HFF-Myc (cell line): ENCODE results near the gene PHF13.

ENCODE experiments used
- DNase-seq: peaks from one replicate; pipeline ENCODE4 v3.0.0-alpha.2; 2011; ENCODE audit warnings: low read depth; ENCODE audit errors: extremely low read depth
- H3K4me3 ChIP-seq: replicated peaks from 2 replicates; pipeline ENCODE4 v1.5.1; 2011; ENCODE audit warnings: low read depth, mild to moderate bottlenecking, control low read depth, low read length
- CTCF ChIP-seq: IDR thresholded peaks from 2 replicates; pipeline ENCODE4 v1.5.1; 2012; ENCODE audit warnings: mild to moderate bottlenecking, low read depth, low read length, control low read depth; ENCODE audit errors: missing control alignments

PHF13 gene

DNA sequence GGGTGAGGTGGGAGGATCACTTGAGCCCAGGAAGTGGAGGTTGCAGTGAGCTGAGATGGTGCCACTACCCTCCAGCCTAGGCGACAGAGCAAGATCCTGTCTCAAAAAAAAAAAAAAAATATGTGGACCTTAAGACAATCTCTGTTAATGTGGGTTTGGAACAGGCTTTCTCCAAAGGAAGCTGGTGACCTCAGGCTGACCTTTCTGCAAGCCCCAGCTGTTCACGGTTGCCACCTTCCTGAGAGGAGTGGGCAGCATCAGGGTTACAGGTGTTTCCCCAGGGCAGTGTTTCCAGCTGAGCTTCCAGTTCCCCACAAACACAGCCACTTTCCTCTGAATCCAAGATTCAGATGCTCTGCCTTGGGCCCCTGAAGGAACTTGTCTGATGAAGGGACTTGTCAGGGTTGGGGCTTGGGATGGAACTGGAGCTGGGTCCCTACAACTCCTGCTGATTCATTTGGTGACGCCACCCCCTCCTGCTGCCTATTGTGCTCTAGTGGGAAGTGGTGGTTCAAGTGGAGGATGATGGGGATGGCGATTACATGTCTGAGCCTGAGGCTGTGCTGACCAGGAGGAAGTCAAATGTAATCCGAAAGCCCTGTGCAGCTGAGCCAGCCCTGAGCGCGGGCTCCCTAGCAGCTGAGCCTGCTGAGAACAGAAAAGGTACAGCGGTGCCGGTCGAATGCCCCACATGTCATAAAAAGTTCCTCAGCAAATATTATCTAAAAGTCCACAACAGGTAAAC lies 31.8 kb upstream of the PHF13 start:
- no peak for DNase-seq
- TF ChIP-seq CTCF = no peak
- H3K4me3 ChIP-seq = peak overlapping the region; percentile 70; the same call in 1 of the 2 replicates

- TF ChIP-seq CTCF = no peak
- no peak overlapping the region; the same call in 1 of the 2 replicates for H3K4me3 ChIP-seq
- DNase-seq = no peak
These were observed 31.2 kb upstream of the PHF13 start for GRCh38 chr1:6582370-6582769.

DNA sequence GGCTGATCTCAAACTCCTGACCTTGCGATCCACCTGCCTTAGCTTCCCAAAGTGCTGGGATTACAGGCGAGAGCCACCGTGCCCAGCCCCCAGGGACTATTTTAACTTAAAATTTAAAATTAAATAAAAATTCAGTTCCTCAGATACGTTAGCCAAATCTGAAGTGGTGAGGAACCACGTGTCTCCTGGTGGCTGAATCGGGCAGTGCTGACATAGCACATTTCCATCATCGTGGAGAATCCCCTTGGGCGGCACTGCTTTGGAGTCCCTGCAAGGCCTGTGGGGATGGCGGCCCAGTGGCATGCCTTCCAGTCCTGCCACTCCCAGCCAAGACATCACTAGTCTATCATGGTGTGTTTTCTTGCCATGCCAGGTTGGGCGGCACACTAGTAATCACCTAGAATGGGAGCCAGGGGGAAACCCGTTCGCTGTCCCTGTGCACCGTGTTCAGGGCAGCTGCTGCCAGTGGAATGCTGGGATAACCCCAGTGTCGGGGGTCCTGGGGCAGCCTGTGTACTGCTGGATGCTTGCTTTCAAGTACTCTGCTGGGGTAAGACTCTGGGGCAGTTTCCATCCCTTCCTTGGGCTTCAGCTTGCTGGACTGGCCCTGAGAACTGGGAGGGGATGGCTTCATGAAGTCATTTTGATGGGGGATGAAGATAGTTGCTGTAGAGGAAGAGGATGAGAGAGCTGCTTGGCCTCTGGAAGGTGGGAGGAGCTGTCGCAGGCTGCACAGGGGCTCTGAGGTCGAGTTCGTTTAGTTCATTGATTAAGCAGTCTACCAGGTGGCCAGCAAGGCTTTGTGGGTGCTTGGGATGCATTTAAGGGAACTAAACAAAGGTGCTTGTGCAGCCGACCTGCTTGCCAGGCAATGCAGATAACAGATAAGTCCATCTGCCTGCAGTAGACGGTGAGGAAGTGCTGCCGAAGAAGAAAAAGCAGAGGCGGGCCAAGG lies 29.1 kb upstream of the PHF13 start:
- H3K4me3 ChIP-seq = no peak overlapping the region
- DNase-seq = no peak
- TF ChIP-seq CTCF = peak; percentile 12

DNA sequence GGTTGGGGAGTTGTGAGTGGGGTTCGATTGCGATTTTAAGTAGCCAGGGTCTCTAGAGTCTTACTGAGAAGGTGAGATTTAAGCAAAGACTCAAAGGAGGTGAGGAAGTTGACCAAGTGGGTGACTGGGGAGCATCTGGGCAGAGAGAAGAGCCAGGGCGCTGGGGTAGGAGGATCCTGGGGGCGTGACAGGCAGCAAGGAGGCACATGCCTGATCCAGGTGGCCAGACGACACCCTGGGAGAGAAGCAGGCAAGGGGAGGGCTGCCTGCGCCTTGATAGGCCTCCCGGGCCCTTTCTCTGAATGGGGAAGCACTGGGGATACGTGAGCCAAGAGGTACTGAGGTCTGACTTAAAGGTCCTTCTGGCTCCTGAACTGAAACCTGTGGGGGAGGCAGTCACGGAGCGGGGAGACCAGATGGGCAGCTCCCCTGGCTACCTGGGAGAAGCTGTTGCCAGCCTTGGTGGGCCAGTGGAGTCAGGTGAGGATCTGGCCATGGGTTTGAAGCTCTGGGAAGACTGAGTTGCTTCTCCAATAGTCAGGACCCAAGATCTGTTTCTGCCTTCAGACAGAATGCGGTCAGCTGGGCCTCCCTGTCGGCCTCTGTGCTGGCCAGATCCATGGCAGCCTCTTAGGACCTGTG lies 28.3 kb upstream of the PHF13 start:
- DNase-seq = no peak
- H3K4me3 ChIP-seq = no peak overlapping the region
- no peak for TF ChIP-seq CTCF

DNA sequence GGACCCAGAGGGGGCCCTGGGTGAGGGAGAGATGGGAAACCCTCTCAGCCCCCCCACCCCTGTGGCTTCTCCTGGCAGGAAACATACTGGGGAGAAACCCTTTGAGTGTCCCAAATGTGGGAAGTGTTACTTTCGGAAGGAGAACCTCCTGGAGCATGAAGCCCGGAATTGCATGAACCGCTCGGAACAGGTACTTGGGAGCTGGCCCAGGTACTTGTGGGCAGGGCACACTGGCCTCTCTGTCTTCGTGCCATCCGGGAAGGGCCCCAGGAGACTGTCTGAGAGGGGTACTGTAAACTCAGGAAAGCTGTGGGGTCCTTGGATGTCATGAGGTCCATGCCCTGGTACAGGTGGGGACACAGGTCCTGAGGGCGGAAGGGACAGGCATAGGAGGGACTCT lies 27.7 kb upstream of the PHF13 start:
- no peak overlapping the region for H3K4me3 ChIP-seq
- no peak for TF ChIP-seq CTCF
- DNase-seq = no peak

DNA sequence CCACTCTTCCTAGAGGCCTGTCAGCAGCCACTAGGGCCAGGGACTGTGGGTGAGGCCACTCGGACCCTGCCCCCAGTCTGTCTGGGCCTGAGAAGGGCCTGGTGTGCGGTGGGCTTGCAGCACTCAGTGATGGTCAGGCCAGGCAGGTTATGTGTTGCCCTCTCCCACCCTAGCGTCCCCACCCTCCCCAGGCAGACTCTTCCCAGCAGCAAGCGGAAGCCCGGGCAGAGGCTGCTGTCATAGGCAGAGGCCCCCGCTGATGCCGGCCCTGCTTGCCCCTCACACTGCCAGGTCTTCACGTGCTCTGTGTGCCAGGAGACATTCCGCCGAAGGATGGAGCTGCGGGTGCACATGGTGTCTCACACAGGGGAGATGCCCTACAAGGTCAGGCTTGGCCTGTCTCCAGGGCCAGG lies 27.1 kb upstream of the PHF13 start:
- DNase-seq = no peak
- H3K4me3 ChIP-seq = no peak overlapping the region
- TF ChIP-seq CTCF = no peak
